WTC11 (cell line): Measurements from ENCODE around the gene TIGD1.

Source experiments
- CREM ChIP-seq: sonication (generic); formaldehyde crosslinking; IDR thresholded peaks from 2 replicates; pipeline ENCODE4 v1.8.1; 2022; ENCODE audit warnings: mild to moderate bottlenecking, missing genetic modification reagents, moderate library complexity
- CTCF ChIP-seq: fragments of 200-600 bp; IDR thresholded peaks from 2 replicates; pipeline ENCODE4 v1.8.0; 2022; ENCODE audit warnings: antibody characterized with exemption
- E2F4 ChIP-seq: sonication (generic); formaldehyde crosslinking; IDR thresholded peaks from 2 replicates; pipeline ENCODE4 v1.8.1; 2022; ENCODE audit warnings: low read depth, mild to moderate bottlenecking, moderate library complexity, missing genetic modification reagents, borderline replicate concordance
- FOXK1 ChIP-seq: sonication (generic); formaldehyde crosslinking; IDR thresholded peaks from 2 replicates; pipeline ENCODE4 v1.8.0; 2022; ENCODE audit warnings: mild to moderate bottlenecking, moderate library complexity, missing genetic modification reagents
- IRF2 ChIP-seq: sonication (generic); formaldehyde crosslinking; IDR thresholded peaks from 2 replicates; pipeline ENCODE4 v1.8.0; 2022; ENCODE audit warnings: low read depth, missing genetic modification reagents, borderline replicate concordance
- NFYB ChIP-seq: sonication (generic); formaldehyde crosslinking; conservative IDR thresholded peaks from 2 replicates; pipeline ENCODE4 v1.8.0; 2022; ENCODE audit warnings: low read depth, missing genetic modification reagents
- ZBTB21 ChIP-seq: sonication (generic); formaldehyde crosslinking; IDR thresholded peaks from 2 replicates; pipeline ENCODE4 v1.8.1; 2023; ENCODE audit warnings: mild to moderate bottlenecking, missing genetic modification reagents, borderline replicate concordance
- ZNF263 ChIP-seq: sonication (generic); formaldehyde crosslinking; IDR thresholded peaks from 2 replicates; pipeline ENCODE4 v1.8.1; 2022; ENCODE audit warnings: low read depth, mild to moderate bottlenecking, moderate library complexity, missing genetic modification reagents
- ZNF416 ChIP-seq: fragments of 250-450 bp; sonication (Bioruptor Pico); IDR thresholded peaks from 2 replicates; pipeline ENCODE4 v1.9.0; 2021; ENCODE audit warnings: mild to moderate bottlenecking, inconsistent platforms
- TF ChIP-seq, protein P1 (sequence below): sonication (generic); formaldehyde crosslinking; IDR thresholded peaks from 2 replicates; pipeline ENCODE4 v1.8.1; 2022; ENCODE audit warnings: low read depth, missing genetic modification reagents, borderline replicate concordance
- TF ChIP-seq, protein P2 (sequence below): sonication (generic); formaldehyde crosslinking; IDR thresholded peaks from 2 replicates; pipeline ENCODE4 v1.8.1; 2023; ENCODE audit warnings: mild to moderate bottlenecking, missing genetic modification reagents, moderate library complexity
- TF ChIP-seq, protein P3 (sequence below): sonication (generic); formaldehyde crosslinking; conservative IDR thresholded peaks from 2 replicates; pipeline ENCODE4 v1.8.1; 2023; ENCODE audit warnings: mild to moderate bottlenecking, low read depth, missing genetic modification reagents, moderate library complexity
- TF ChIP-seq, protein P4 (sequence below): sonication (generic); formaldehyde crosslinking; IDR thresholded peaks from 2 replicates; pipeline ENCODE4 v1.8.0; 2022; ENCODE audit warnings: mild to moderate bottlenecking, missing genetic modification reagents
- TF ChIP-seq, protein P5 (sequence below): sonication (generic); formaldehyde crosslinking; IDR thresholded peaks from 2 replicates; pipeline ENCODE4 v1.8.1; 2022; ENCODE audit warnings: missing genetic modification reagents, borderline replicate concordance

- TF ChIP-seq ZNF416 (CRISPR knock-in tag), result no peak
- TF ChIP-seq, protein P1, sequence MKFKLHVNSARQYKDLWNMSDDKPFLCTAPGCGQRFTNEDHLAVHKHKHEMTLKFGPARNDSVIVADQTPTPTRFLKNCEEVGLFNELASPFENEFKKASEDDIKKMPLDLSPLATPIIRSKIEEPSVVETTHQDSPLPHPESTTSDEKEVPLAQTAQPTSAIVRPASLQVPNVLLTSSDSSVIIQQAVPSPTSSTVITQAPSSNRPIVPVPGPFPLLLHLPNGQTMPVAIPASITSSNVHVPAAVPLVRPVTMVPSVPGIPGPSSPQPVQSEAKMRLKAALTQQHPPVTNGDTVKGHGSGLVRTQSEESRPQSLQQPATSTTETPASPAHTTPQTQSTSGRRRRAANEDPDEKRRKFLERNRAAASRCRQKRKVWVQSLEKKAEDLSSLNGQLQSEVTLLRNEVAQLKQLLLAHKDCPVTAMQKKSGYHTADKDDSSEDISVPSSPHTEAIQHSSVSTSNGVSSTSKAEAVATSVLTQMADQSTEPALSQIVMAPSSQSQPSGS (CRISPR knock-in tag), result no peak
- TF ChIP-seq ZBTB21, result no peak
- no peak for TF ChIP-seq ZNF263 (CRISPR knock-in tag)
- TF ChIP-seq CTCF, result no peak
- TF ChIP-seq, protein P2, sequence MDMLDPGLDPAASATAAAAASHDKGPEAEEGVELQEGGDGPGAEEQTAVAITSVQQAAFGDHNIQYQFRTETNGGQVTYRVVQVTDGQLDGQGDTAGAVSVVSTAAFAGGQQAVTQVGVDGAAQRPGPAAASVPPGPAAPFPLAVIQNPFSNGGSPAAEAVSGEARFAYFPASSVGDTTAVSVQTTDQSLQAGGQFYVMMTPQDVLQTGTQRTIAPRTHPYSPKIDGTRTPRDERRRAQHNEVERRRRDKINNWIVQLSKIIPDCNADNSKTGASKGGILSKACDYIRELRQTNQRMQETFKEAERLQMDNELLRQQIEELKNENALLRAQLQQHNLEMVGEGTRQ (CRISPR knock-in tag), result no peak
- TF ChIP-seq NFYB (CRISPR knock-in tag), result no peak
- TF ChIP-seq, protein P3, sequence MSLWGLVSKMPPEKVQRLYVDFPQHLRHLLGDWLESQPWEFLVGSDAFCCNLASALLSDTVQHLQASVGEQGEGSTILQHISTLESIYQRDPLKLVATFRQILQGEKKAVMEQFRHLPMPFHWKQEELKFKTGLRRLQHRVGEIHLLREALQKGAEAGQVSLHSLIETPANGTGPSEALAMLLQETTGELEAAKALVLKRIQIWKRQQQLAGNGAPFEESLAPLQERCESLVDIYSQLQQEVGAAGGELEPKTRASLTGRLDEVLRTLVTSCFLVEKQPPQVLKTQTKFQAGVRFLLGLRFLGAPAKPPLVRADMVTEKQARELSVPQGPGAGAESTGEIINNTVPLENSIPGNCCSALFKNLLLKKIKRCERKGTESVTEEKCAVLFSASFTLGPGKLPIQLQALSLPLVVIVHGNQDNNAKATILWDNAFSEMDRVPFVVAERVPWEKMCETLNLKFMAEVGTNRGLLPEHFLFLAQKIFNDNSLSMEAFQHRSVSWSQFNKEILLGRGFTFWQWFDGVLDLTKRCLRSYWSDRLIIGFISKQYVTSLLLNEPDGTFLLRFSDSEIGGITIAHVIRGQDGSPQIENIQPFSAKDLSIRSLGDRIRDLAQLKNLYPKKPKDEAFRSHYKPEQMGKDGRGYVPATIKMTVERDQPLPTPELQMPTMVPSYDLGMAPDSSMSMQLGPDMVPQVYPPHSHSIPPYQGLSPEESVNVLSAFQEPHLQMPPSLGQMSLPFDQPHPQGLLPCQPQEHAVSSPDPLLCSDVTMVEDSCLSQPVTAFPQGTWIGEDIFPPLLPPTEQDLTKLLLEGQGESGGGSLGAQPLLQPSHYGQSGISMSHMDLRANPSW, result no peak
- TF ChIP-seq, protein P4, sequence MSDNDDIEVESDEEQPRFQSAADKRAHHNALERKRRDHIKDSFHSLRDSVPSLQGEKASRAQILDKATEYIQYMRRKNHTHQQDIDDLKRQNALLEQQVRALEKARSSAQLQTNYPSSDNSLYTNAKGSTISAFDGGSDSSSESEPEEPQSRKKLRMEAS (CRISPR knock-in tag), result no peak
- TF ChIP-seq CREM (CRISPR knock-in tag), result no peak
- TF ChIP-seq FOXK1 (CRISPR knock-in tag), result no peak
- TF ChIP-seq E2F4 (CRISPR knock-in tag), result no peak
- TF ChIP-seq, protein P5, sequence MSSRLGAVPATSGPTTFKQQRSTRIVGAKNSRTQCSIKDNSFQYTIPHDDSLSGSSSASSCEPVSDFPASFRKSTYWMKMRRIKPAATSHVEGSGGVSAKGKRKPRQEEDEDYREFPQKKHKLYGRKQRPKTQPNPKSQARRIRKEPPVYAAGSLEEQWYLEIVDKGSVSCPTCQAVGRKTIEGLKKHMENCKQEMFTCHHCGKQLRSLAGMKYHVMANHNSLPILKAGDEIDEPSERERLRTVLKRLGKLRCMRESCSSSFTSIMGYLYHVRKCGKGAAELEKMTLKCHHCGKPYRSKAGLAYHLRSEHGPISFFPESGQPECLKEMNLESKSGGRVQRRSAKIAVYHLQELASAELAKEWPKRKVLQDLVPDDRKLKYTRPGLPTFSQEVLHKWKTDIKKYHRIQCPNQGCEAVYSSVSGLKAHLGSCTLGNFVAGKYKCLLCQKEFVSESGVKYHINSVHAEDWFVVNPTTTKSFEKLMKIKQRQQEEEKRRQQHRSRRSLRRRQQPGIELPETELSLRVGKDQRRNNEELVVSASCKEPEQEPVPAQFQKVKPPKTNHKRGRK (CRISPR knock-in tag), result no peak
- no peak for TF ChIP-seq IRF2 (CRISPR knock-in tag)
Observed at GRCh38 chr2:232587512-232587911, 37.2 kb upstream of the TIGD1 start.
